ENCODE data around the gene RAB7B.

RAB7B gene

DNA sequence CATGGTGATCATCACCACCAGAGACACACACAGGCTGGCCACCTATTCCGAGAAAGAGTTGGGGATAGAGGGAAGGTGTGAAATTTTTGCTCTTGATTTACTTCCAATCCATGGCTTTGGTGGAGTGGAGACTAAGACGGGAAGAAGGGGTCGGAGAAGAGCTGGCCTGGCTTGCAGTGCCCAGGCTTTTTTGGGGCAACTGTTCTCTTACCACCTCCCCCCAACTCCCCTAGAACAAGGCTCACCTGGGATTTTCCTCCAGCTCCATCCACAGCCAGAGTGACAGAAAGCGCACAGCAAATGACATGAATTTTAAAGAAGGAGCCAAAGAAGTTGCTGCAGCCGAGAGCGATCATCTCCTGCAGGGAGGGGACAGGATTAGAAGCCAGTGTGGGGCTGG, 75.9 kb downstream of the RAB7B start:
- DNase-seq (ENCODE audit: low read depth in 3 of 3) = no peak
